Measurements from ENCODE around the gene PTPRJ. TPM values are rescaled to one million over a fixed set of nuclear protein-coding genes. Genes with fewer than 3 reads are reported as not detected.
A peak's percentile ranks its signal among the peaks of the same experiment; 100 is the strongest.

PTPRJ gene
- total RNA-seq, 2 donors from 2014 or later = 26.5 to 37.4 TPM

DNA sequence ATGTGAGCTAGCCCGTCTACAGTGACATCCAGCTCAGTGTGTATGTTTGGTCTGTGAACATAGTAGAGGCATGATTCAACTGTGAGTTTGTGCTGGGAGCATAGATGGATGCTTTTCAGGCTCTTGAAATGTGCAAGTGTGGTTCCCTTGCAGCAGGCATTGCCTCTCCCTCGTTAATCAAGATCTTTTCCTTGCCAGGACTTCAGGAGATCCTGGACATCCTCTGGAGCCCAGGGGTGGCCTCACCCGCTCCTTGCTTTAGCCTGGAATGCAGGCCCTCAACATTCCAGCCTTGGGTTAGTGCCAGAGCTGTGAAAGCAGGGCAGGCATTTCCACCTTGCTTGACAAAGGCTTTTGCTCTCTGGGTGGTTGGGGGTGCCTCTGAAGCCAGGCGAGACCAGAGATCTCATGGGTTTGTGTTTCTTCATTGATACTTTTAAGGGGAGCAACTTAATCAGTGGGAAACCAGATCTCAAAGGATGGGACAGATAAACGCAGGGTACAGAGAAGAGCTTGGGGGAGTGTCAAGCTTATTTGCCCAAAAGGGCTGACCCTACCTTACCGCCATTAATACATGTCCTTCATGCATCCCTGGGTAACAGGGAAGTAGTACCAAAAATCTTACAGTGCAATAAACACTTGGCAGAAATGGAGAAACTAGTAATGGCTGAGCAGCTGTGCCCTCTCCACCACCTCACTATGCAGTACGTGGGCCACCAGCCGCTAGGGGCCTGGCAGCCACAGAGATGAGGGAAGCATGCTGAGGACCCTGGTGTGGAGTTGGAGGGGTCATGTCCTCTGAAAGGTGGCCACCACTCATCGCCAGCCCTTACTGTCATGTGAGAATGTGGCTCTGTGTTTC, 72.1 kb downstream of the PTPRJ start:
- no peak overlapping the region for H3K4me3 ChIP-seq (ENCODE audit: low read length)
- H3K36me3 ChIP-seq (ENCODE audit: control insufficient read depth, insufficient read depth, low read length) = no peaks in the 10 kb centered on the region
- Mint-ChIP-seq H3K27ac (peak overlapping the region; percentile 78), H3K4me3 (no peak overlapping the region), H3K27me3 (ENCODE audit: insufficient read depth) (no peaks in the 10 kb centered on the region), H3K4me1 (peaks cover 39% of the 10 kb centered on the region), H3K36me3 (ENCODE audit: low read depth) (no peaks in the 10 kb centered on the region), H3K9me3 (no peaks in the 10 kb centered on the region)
- no peaks in the 10 kb centered on the region for H3K27me3 ChIP-seq (ENCODE audit: control insufficient read depth, insufficient read depth, low read length, poor library complexity, severe bottlenecking)
- H3K27ac ChIP-seq (ENCODE audit: low read depth, low read length) = no peak overlapping the region
- H3K9me3 ChIP-seq (ENCODE audit: control insufficient read depth, low read length) = no peaks in the 10 kb centered on the region
- TF ChIP-seq, protein P1, sequence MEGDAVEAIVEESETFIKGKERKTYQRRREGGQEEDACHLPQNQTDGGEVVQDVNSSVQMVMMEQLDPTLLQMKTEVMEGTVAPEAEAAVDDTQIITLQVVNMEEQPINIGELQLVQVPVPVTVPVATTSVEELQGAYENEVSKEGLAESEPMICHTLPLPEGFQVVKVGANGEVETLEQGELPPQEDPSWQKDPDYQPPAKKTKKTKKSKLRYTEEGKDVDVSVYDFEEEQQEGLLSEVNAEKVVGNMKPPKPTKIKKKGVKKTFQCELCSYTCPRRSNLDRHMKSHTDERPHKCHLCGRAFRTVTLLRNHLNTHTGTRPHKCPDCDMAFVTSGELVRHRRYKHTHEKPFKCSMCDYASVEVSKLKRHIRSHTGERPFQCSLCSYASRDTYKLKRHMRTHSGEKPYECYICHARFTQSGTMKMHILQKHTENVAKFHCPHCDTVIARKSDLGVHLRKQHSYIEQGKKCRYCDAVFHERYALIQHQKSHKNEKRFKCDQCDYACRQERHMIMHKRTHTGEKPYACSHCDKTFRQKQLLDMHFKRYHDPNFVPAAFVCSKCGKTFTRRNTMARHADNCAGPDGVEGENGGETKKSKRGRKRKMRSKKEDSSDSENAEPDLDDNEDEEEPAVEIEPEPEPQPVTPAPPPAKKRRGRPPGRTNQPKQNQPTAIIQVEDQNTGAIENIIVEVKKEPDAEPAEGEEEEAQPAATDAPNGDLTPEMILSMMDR (conservative IDR thresholded peaks at IDR 0.05) = no peak
- 81 to 92% methylated on average over 5 to 8 of the region's 9 CpGs for WGBS, 2 experiments (ENCODE audit: insufficient coverage in 1 of 2, insufficient read length in 1 of 2)
- peaks cover 6% of the 10 kb centered on the region for H3K4me1 ChIP-seq (ENCODE audit: control insufficient read depth, insufficient read depth, low read length)
- H3K9ac ChIP-seq (ENCODE audit: extremely low read depth, low read length, poor library complexity, severe bottlenecking) = no peak overlapping the region
- DNase-seq = peak; percentile 89

- Mint-ChIP-seq H3K9me3 (no peaks in the 10 kb centered on the region), H3K27ac (no peak overlapping the region), H3K4me1 (peaks cover 47% of the 10 kb centered on the region), H3K27me3 (ENCODE audit: insufficient read depth) (no peaks in the 10 kb centered on the region), H3K4me3 (no peak overlapping the region), H3K36me3 (ENCODE audit: low read depth) (no peaks in the 10 kb centered on the region)
- H3K36me3 ChIP-seq (ENCODE audit: control insufficient read depth, insufficient read depth, low read length) = no peaks in the 10 kb centered on the region
- TF ChIP-seq, protein P1 (conservative IDR thresholded peaks at IDR 0.05) = no peak
- no peak for DNase-seq
- no peak overlapping the region for H3K4me3 ChIP-seq (ENCODE audit: low read length)
- H3K27me3 ChIP-seq (ENCODE audit: control insufficient read depth, insufficient read depth, low read length, poor library complexity, severe bottlenecking) = no peaks in the 10 kb centered on the region
- no peak overlapping the region for H3K9ac ChIP-seq (ENCODE audit: extremely low read depth, low read length, poor library complexity, severe bottlenecking)
- no peaks in the 10 kb centered on the region for H3K9me3 ChIP-seq (ENCODE audit: control insufficient read depth, low read length)
- H3K27ac ChIP-seq (ENCODE audit: low read depth, low read length) = no peak overlapping the region
- H3K4me1 ChIP-seq (ENCODE audit: control insufficient read depth, insufficient read depth, low read length) = peaks cover 13% of the 10 kb centered on the region
- WGBS, 2 experiments (ENCODE audit: insufficient coverage in 1 of 2, insufficient read length in 1 of 2) = 100% methylated on average over 1 of the region's 1 CpG; no CpG with 5 or more reads in 1 of the 2 experiments
Observed at GRCh38 chr11:48054994-48055291, 74.6 kb downstream of the PTPRJ start.

GRCh38 chr11:48055292-48056132, 75.2 kb downstream of the PTPRJ start:
- no peaks in the 10 kb centered on the region for H3K9me3 Mint-ChIP-seq
- H3K36me3 Mint-ChIP-seq (ENCODE audit: low read depth) = no peaks in the 10 kb centered on the region
- Histone ChIP-seq H3K9me3 (ENCODE audit: control insufficient read depth, low read length) (no peaks in the 10 kb centered on the region), H3K36me3 (ENCODE audit: control insufficient read depth, insufficient read depth, low read length) (no peaks in the 10 kb centered on the region), H3K9ac (ENCODE audit: extremely low read depth, low read length, poor library complexity, severe bottlenecking) (no peak overlapping the region), H3K4me1 (ENCODE audit: control insufficient read depth, insufficient read depth, low read length) (peaks cover 16% of the 10 kb centered on the region), H3K27ac (ENCODE audit: low read depth, low read length) (no peak overlapping the region), H3K4me3 (ENCODE audit: low read length) (no peak overlapping the region), H3K27me3 (ENCODE audit: control insufficient read depth, insufficient read depth, low read length, poor library complexity, severe bottlenecking) (no peaks in the 10 kb centered on the region)
- TF ChIP-seq, protein P1 (conservative IDR thresholded peaks at IDR 0.05) = no peak
- H3K27ac Mint-ChIP-seq = peak overlapping the region; percentile 0
- no peaks in the 10 kb centered on the region for H3K27me3 Mint-ChIP-seq (ENCODE audit: insufficient read depth)
- no peak overlapping the region for H3K4me3 Mint-ChIP-seq
- DNase-seq = no peak
- 75 to 78% methylated on average over 10 to 12 of the region's 12 CpGs for WGBS, 2 experiments (ENCODE audit: insufficient coverage in 1 of 2, insufficient read length in 1 of 2)
- H3K4me1 Mint-ChIP-seq = peaks cover 46% of the 10 kb centered on the region

All from endodermal cell (in vitro differentiated cells).